ENCODE data around the gene GPR143. TPM values are rescaled to one million over a fixed set of nuclear protein-coding genes. Genes with fewer than 3 reads are reported as not detected.
A peak's percentile ranks its signal among the peaks of the same experiment; 100 is the strongest.

GPR143 gene
- total and polyA plus RNA-seq, 4 donors: 0.77 to 2.7 (median 1.5) TPM

GRCh38 chrX:9681011-9681410, 84.6 kb downstream of the GPR143 start:
- Histone ChIP-seq H3K4me1 (ENCODE audit: control insufficient read depth in 5 of 5, insufficient read depth in 5 of 5, low read length in 5 of 5) (peaks cover 0 to 5% (median 0%) of the 10 kb centered on the region in 5 donors), H3K36me3 (ENCODE audit: control insufficient read depth in 4 of 4, insufficient read depth in 4 of 4, low read length in 4 of 4) (peaks cover 3 to 8% (median 5%) of the 10 kb centered on the region in 4 donors), H3K9me3 (ENCODE audit: control insufficient read depth in 4 of 4, insufficient read depth in 3 of 4, low read length in 3 of 4) (peaks cover 0 to 4% (median 0%) of the 10 kb centered on the region in 4 donors), H3K4me3 (no peak overlapping the region), H3K9ac (ENCODE audit: insufficient read depth in 1 of 2, low read length in 2 of 2) (no peak overlapping the region), H3K27me3 (ENCODE audit: control insufficient read depth in 3 of 3, insufficient read depth in 3 of 3, low read length in 2 of 3) (peaks cover 0 to 8% (median 0%) of the 10 kb centered on the region in 3 donors), H3K27ac (ENCODE audit: low read depth in 1 of 2, low read length in 1 of 2) (no peak overlapping the region)
- no peak for TF ChIP-seq CTCF (IDR thresholded peaks at IDR 0.05; ENCODE audit: control extremely low read depth, extremely low read depth)
- 87% methylated on average over 9 of the region's 9 CpGs for WGBS, 2 donors
- ATAC-seq (ENCODE audit: insufficient read depth, low FRiP score) (no peak), DNase-seq (no peak)

GRCh38 chrX:9678215-9678965, 87.3 kb downstream of the GPR143 start:
- H3K9ac ChIP-seq (ENCODE audit: insufficient read depth in 1 of 2, low read length in 2 of 2): no peak overlapping the region
- WGBS, 2 donors: 76 to 83% methylated on average over 3 of the region's 3 CpGs
- DNase-seq (peak in 2 of 3 donors; percentile 15 to 27), ATAC-seq (ENCODE audit: insufficient read depth, low FRiP score) (no peak)
- no peak for TF ChIP-seq CTCF (IDR thresholded peaks at IDR 0.05; ENCODE audit: control extremely low read depth, extremely low read depth)
- H3K27me3 ChIP-seq (ENCODE audit: control insufficient read depth in 3 of 3, insufficient read depth in 3 of 3, low read length in 2 of 3): peaks cover 0 to 8% (median 0%) of the 10 kb centered on the region in 3 donors
- no peak overlapping the region for H3K4me3 ChIP-seq
- H3K9me3 ChIP-seq (ENCODE audit: control insufficient read depth in 4 of 4, insufficient read depth in 3 of 4, low read length in 3 of 4): peaks cover 0 to 4% (median 0%) of the 10 kb centered on the region in 4 donors
- H3K36me3 ChIP-seq (ENCODE audit: control insufficient read depth in 4 of 4, insufficient read depth in 4 of 4, low read length in 4 of 4): peaks cover 0 to 8% (median 0%) of the 10 kb centered on the region in 4 donors
- peaks cover 0 to 5% (median 0%) of the 10 kb centered on the region in 5 donors for H3K4me1 ChIP-seq (ENCODE audit: control insufficient read depth in 5 of 5, insufficient read depth in 5 of 5, low read length in 5 of 5)
- no peak overlapping the region for H3K27ac ChIP-seq (ENCODE audit: low read depth in 1 of 2, low read length in 1 of 2)

- Histone ChIP-seq H3K27me3 (ENCODE audit: control insufficient read depth in 3 of 3, insufficient read depth in 3 of 3, low read length in 2 of 3) (peaks cover 0 to 11% (median 0%) of the 10 kb centered on the region in 3 donors), H3K27ac (ENCODE audit: low read depth in 1 of 2, low read length in 1 of 2) (no peak overlapping the region), H3K9ac (ENCODE audit: insufficient read depth in 1 of 2, low read length in 2 of 2) (no peak overlapping the region)
Measured at GRCh38 chrX:9677098-9677739, 88.4 kb downstream of the GPR143 start.

More at GRCh38 chrX:9677098-9677739, 88.4 kb downstream of the GPR143 start:
- peaks cover 0 to 8% (median 0%) of the 10 kb centered on the region in 4 donors for H3K36me3 ChIP-seq (ENCODE audit: control insufficient read depth in 4 of 4, insufficient read depth in 4 of 4, low read length in 4 of 4)
- peaks cover 0 to 4% (median 0%) of the 10 kb centered on the region in 4 donors for H3K9me3 ChIP-seq (ENCODE audit: control insufficient read depth in 4 of 4, insufficient read depth in 3 of 4, low read length in 3 of 4)
- peaks cover 0 to 5% (median 0%) of the 10 kb centered on the region in 5 donors for H3K4me1 ChIP-seq (ENCODE audit: control insufficient read depth in 5 of 5, insufficient read depth in 5 of 5, low read length in 5 of 5)
- peak in 1 of 3 donors; percentile 27 for DNase-seq
- WGBS, 2 donors: 49 to 54% methylated on average over 7 of the region's 7 CpGs
- no peak overlapping the region for H3K4me3 ChIP-seq
- TF ChIP-seq CTCF (IDR thresholded peaks at IDR 0.05; ENCODE audit: control extremely low read depth, extremely low read depth): no peak
- no peak for ATAC-seq (ENCODE audit: insufficient read depth, low FRiP score)

All from lung (tissue), 12 donors.